Measurements from ENCODE around the gene PTPRG.

The PTPRG gene

GRCh38 chr3:62225051-62225450, 663.7 kb downstream of the PTPRG start:
- DNase-seq: no peak

- no peak for DNase-seq
These were observed 665.4 kb downstream of the PTPRG start for GRCh38 chr3:62226601-62227339.

- no peak for DNase-seq
These were observed 667.1 kb downstream of the PTPRG start for GRCh38 chr3:62228467-62228866.

- DNase-seq: no peak
These were observed 667.8 kb downstream of the PTPRG start for GRCh38 chr3:62229211-62229610.

GRCh38 chr3:62229908-62230307, 668.5 kb downstream of the PTPRG start:
- DNase-seq: no peak

- no peak for DNase-seq
These were observed 671.7 kb downstream of the PTPRG start for GRCh38 chr3:62233065-62233464.

- DNase-seq: no peak
These were observed 674.6 kb downstream of the PTPRG start for GRCh38 chr3:62236016-62236415.

GRCh38 chr3:62237286-62237948, 676.0 kb downstream of the PTPRG start:
- no peak for DNase-seq

- no peak for DNase-seq
These were observed 676.6 kb downstream of the PTPRG start for GRCh38 chr3:62238003-62238402.

- no peak for DNase-seq
These were observed 677.1 kb downstream of the PTPRG start for GRCh38 chr3:62238431-62238830.

- no peak for DNase-seq
These were observed 679.9 kb downstream of the PTPRG start for GRCh38 chr3:62241279-62241678.

- DNase-seq: no peak
These were observed 681.6 kb downstream of the PTPRG start for GRCh38 chr3:62242831-62243509.

- DNase-seq: no peak
These were observed 684.7 kb downstream of the PTPRG start for GRCh38 chr3:62246094-62246493.

- DNase-seq: no peak
These were observed 685.6 kb downstream of the PTPRG start for GRCh38 chr3:62246985-62247384.

- DNase-seq: no peak
These were observed 687.5 kb downstream of the PTPRG start for GRCh38 chr3:62248734-62249483.

GRCh38 chr3:62249484-62249776, 688.1 kb downstream of the PTPRG start:
- no peak for DNase-seq

- DNase-seq: no peak
These were observed 688.6 kb downstream of the PTPRG start for GRCh38 chr3:62249855-62250543.

GRCh38 chr3:62252438-62253157, 691.2 kb downstream of the PTPRG start:
- DNase-seq: no peak

- DNase-seq: no peak
These were observed 692.6 kb downstream of the PTPRG start for GRCh38 chr3:62253971-62254370.

- no peak for DNase-seq
These were observed 694.4 kb downstream of the PTPRG start for GRCh38 chr3:62255758-62256157.

GRCh38 chr3:62259924-62260323, 698.6 kb downstream of the PTPRG start:
- no peak for DNase-seq

GRCh38 chr3:62260655-62261054, 699.3 kb downstream of the PTPRG start:
- DNase-seq: no peak

Measured in CD4-positive, alpha-beta T cell treated with Interleukin-12 subunit alpha and Interleukin-12 subunit beta, for 1 hour (primary cell).